Thyroid gland (tissue), 4 donors: ENCODE results near the gene NMNAT1.

Experiments used
- POLR2A ChIP-seq, 2 donors: fragments of 450-650 bp; IDR thresholded peaks; one replicate each; pipeline ENCODE4 v1.6.1; 2017; ENCODE audit warnings: antibody characterized with exemption in 2 of 2, mild to moderate bottlenecking in 2 of 2, moderate library complexity in 1 of 2
- TF ChIP-seq, protein P1 (sequence below), 6 experiments: fragments of 200-600 bp in 3 of 6; fragments of 450-650 bp in 3 of 6; sonication (generic) in 3 of 6; IDR thresholded peaks; one replicate each; pipeline ENCODE4 v1.5.1; 2016 to 2019; ENCODE audit warnings: antibody characterized with exemption in 6 of 6, mild to moderate bottlenecking in 2 of 6, inconsistent platforms in 1 of 6, moderate library complexity in 1 of 6

DNA sequence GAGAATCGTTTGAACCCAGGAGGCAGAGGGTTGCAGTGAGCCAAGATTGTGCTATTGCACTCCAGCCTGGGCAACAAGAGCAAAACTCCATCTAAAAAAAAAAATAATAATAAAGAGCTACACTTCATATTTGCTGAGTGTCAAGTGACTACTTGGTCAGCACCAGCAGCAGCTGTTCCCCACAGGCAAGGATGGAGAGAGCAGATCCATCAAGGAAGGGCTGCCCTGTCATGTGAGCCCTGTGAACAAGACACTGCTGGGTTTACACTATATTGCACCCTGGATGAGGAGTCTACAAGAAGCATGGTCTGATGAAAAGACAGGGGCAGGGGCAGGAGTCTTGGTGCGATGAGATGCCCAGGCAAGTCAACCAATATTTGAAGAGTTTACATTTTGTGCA lies 36.8 kb upstream of the NMNAT1 start:
- TF ChIP-seq, protein P1, sequence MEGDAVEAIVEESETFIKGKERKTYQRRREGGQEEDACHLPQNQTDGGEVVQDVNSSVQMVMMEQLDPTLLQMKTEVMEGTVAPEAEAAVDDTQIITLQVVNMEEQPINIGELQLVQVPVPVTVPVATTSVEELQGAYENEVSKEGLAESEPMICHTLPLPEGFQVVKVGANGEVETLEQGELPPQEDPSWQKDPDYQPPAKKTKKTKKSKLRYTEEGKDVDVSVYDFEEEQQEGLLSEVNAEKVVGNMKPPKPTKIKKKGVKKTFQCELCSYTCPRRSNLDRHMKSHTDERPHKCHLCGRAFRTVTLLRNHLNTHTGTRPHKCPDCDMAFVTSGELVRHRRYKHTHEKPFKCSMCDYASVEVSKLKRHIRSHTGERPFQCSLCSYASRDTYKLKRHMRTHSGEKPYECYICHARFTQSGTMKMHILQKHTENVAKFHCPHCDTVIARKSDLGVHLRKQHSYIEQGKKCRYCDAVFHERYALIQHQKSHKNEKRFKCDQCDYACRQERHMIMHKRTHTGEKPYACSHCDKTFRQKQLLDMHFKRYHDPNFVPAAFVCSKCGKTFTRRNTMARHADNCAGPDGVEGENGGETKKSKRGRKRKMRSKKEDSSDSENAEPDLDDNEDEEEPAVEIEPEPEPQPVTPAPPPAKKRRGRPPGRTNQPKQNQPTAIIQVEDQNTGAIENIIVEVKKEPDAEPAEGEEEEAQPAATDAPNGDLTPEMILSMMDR (IDR thresholded peaks at IDR 0.05) = no peak
- TF ChIP-seq POLR2A (IDR thresholded peaks at IDR 0.05) = no peak
